Measurements from ENCODE around the gene CACNA2D3.
A peak's percentile ranks its signal among the peaks of the same experiment; 100 is the strongest.

Gene CACNA2D3

DNA sequence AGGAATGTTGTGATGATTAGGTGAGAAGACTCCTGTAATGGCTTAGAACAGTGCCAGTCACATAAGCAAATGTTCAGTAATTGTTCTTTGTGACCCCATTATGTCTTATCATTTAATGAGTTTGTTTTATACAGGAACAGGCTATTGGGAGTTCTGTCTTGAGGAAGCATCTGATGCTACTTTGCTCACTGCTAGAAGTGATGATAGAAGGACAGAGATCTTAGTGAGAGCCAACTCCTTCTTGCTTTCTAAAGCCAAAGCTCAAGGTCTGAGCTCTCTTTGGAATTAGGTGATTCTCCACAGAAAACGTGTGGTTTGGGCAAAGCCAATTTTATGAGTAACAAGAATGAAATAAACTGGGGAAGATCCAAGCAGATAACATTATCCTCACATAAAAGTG, 590.7 kb downstream of the CACNA2D3 start:
- no peak for DNase-seq

DNA sequence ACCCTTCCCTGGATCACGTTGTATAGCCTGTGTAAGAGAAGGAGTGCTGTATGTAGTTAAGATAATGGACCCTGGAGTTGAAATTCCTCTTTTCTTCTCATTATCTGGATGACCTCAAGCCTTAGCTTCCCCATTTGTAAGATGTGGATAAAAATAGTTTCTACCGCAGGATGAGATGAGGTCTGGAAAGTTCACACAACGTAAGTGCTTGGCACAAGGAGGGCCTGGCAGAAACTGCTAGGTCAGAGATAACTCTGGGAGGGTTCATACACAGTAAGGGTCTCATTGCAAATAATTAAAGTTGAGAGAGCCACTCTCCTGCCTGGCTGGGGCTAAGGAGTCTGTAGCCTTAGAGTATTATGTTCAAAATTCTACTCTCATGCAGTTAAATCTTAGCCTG, 591.1 kb downstream of the CACNA2D3 start:
- peak; percentile 60 for DNase-seq

GRCh38 chr3:54714035-54714434, 591.7 kb downstream of the CACNA2D3 start:
- DNase-seq = no peak

GRCh38 chr3:54717506-54717905, 595.2 kb downstream of the CACNA2D3 start:
- no peak for DNase-seq

- no peak for DNase-seq
Observed at GRCh38 chr3:54719914-54720313, 597.6 kb downstream of the CACNA2D3 start.

- no peak for DNase-seq
Observed at GRCh38 chr3:54720604-54721003, 598.3 kb downstream of the CACNA2D3 start.

DNA sequence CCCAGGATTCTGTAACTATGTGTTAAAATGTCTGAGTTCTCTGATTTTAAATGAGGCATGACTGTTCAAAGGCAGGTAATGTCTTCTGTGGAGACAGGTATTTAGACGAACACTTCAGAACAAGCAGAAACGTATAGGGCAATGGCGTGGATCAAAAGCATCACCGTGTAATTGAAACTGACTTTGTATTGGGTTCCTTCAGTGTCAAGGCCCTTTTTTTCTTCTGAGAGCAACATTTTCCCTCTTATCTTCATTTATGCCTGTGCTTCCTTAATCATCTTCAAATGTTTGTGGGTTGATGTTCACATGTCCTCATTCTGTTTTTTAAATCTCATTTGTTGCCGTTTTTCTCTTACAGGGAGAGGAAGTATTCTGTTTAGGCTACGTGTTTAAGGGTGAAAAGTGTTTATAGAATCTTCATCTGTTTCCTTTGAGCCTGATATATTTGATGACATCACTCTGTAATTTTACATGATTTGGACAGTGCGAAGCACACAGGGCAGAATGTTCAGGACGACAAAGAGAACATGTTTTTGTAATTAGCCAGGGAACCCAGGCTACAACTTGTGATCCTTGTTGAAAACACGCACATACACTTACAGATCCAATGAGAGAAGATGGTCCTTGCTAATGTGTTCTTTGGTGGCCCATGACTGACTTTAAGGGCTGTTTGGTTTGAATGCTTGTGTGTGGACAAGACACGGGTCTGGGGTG, 609.5 kb downstream of the CACNA2D3 start:
- DNase-seq = no peak

DNA sequence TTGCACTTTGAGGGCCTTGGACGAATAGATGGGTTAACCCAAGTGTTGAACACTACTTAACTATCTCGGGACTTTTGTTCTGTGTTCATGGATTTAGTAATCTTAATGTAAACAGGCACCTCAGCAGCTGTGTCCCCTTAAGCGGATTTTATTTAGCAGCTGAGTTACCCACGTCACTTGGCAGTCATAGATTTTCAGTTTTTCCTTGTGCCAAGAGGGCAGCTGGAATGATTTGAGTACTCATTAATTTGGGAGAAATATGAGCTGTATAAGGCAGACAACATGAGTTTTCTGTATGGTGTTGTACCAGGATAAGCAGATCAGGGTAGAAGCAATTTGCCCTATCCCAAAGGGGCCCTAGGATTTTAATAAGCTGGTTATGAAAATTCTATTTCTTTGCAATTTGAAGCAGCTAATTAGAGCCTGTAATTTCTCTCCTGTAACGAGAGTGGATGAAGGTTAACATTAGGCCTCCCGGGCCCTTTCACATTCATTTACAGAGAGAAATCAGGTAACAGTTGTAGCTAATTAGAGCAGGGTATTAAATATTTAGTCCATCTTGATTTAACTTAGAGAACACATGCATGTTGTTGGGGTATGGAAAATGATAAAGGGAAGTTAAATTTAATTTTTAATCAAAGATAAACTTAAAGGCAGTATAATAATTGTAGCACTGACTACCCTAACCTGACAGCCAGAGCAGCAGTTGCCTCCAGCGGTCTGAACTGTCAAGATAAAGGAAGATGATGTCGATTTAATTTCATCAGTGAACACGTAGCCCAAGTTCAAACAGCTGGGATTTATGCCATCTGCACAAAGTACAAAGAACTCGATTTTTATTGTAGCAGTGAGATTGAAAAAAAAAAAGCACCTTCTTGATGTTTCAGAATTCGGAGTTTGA, 611.0 kb downstream of the CACNA2D3 start:
- no peak for DNase-seq

GRCh38 chr3:54736459-54736858, 614.1 kb downstream of the CACNA2D3 start:
- DNase-seq = no peak

GRCh38 chr3:54743755-54744154, 621.4 kb downstream of the CACNA2D3 start:
- no peak for DNase-seq

- DNase-seq = no peak
Observed at GRCh38 chr3:54744291-54744690, 621.9 kb downstream of the CACNA2D3 start.

GRCh38 chr3:54745843-54746242, 623.5 kb downstream of the CACNA2D3 start:
- DNase-seq = no peak

- no peak for DNase-seq
Observed at GRCh38 chr3:54746722-54747121, 624.4 kb downstream of the CACNA2D3 start.

GRCh38 chr3:54755756-54756155, 633.4 kb downstream of the CACNA2D3 start:
- no peak for DNase-seq

DNA sequence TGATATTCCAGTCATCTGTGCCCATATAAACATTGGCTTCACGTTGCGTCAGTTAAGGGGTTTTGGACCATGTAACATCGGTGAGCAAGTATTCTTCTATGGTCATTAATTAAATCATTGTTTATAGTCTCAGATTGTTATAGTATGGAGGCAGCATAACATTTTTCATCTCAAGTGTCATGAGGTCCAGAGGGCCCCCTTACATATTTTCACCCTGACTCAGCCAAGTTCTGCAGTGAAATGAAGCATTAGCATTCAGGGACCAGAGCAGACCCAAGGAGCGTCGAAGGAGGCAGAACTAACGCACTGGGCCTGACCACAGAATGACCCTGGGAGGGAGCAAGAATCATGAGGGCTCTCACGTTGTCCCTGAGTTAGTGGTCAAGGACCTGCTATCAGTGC, 634.0 kb downstream of the CACNA2D3 start:
- DNase-seq = no peak

- DNase-seq = no peak
Observed at GRCh38 chr3:54758461-54758860, 636.1 kb downstream of the CACNA2D3 start.

GRCh38 chr3:54759166-54759565, 636.8 kb downstream of the CACNA2D3 start:
- no peak for DNase-seq

- no peak for DNase-seq
Observed at GRCh38 chr3:54760201-54760600, 637.8 kb downstream of the CACNA2D3 start.

DNA sequence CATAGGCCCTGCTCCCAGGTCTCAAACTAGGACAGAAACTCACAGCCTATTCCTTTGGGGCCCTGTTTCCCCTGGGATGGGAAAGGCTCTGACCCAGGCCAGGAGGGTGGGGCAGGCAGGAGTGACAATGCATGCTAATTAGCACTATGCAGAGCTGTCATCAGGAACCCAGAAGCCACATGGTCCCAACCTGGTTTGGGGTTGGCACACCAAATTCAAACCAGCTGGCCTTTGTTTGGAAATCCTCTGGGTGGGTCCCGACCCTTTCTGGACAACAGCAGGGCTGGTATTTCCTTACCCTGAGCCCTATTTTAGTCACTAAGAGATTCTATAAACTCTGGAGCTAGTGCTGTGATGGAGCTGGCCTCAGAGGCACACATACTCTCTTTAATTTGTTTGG, 639.3 kb downstream of the CACNA2D3 start:
- DNase-seq = no peak

DNA sequence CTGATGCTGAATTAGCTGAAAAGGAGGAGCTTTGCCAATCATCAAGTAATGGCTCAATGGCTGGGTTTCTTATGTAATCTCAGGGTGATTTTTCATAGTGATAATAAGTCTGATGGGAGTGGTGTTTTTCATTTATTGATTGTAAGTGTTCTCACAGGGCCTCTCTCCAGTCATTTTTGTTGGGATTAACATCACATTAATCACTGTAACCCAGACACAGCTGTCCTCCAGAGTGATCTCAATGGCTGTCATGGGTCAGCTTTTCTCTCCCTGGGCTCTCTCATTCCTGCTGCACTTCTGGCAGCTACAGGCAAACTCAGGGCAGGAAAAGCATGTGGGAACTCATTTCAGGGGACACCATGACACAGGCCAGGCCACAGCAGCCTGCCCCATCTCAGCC, 642.6 kb downstream of the CACNA2D3 start:
- DNase-seq = no peak

DNA sequence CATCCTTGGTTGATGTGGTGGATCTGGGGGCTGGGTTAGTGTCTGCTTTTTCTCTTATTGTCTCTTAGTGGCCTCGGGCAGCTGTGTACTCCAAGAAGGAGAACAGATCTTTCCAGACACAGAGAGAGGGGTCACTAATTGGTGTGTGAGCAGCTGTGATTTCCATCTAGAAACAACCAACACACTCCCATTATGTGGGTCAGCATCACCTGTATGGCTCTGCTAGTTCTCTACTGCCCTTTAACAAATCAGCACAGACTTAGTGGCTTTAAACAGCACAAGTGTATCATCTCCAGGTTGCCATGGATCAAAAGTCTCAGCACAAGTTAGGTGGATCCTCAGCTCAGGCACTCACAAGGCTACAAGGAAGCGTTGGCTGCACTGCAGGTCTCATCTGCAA, 648.7 kb downstream of the CACNA2D3 start:
- no peak for DNase-seq

DNA sequence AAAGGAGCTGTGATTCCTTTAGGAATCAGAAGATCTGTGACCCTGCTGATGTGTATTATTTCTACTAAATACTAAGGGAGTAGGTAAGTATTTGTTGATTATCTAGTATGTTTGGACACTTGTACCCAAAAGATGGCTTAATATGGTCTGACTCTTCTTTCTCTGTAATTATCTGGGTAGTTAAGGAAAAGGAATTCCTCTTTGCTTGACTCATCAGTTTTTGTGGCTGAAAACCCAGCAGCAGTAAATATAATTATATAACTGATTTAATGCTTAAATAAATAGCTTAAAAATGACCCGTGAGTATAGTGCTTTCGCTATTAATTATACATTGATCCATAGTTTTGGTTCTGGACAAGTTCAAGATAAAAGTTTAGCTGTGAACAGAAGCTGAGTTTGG, 649.7 kb downstream of the CACNA2D3 start:
- DNase-seq = no peak

- no peak for DNase-seq
Observed at GRCh38 chr3:54772746-54773145, 650.4 kb downstream of the CACNA2D3 start.

DNA sequence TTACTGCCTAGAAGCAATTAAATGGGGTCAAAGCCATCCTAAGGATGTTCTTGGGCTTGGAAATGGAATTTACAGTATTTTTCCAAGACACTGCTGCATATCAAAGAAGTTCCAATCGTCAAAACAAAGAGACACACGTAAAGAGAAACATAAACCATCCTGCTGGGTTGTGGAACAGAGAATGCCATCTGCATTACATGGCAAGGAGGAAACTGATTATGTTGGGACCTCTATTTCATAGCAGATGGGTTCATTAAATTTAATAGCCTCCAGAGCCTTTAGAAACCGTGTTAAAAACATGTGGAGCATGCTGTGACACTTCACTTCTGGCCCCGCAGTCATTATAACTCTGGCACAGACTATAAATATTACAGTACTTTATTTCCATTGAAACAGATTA, 650.9 kb downstream of the CACNA2D3 start:
- DNase-seq = no peak

Measured in MV-4-11 (cell line).